Measurements from ENCODE around the gene PHF5A.

Gene PHF5A

GRCh38 chr22:41446639-41447434, 21.7 kb downstream of the PHF5A start, which contains the start of gene TOB2:
TOB2 (minus strand) TSS chr22:41446801; CDS start chr22:41437345, 9,456 bp downstream.
- DNase-seq (ENCODE audit: low spot score) = peak; percentile 93
- Histone ChIP-seq H3K9me3 (ENCODE audit: severe bottlenecking) (no peaks in the 10 kb centered on the region), H3K27me3 (ENCODE audit: insufficient read depth, poor library complexity, severe bottlenecking) (no peaks in the 10 kb centered on the region), H3K27ac (ENCODE audit: poor library complexity, severe bottlenecking) (peak within 1 kb of the TSS; percentile 90), H3K36me3 (ENCODE audit: low read depth) (peaks cover 13% of the 10 kb centered on the region), H3K4me3 (ENCODE audit: severe bottlenecking) (peak within 1 kb of the TSS; percentile 69), H3K4me1 (ENCODE audit: insufficient read depth, poor library complexity, severe bottlenecking) (no peaks in the 10 kb centered on the region)
- no peak for TF ChIP-seq CTCF (IDR thresholded peaks at IDR 0.05; ENCODE audit: poor library complexity, severe bottlenecking)
- ATAC-seq (ENCODE audit: low read depth) = peak; percentile 31

- DNase-seq (ENCODE audit: low spot score) (peak; percentile 62), ATAC-seq (ENCODE audit: low read depth) (no peak)
- no peaks in the 10 kb centered on the region for H3K9me3 ChIP-seq (ENCODE audit: severe bottlenecking)
- H3K27me3 ChIP-seq (ENCODE audit: insufficient read depth, poor library complexity, severe bottlenecking) = no peaks in the 10 kb centered on the region
- H3K27ac ChIP-seq (ENCODE audit: poor library complexity, severe bottlenecking) = peak overlapping the region; percentile 90
- TF ChIP-seq CTCF (IDR thresholded peaks at IDR 0.05; ENCODE audit: poor library complexity, severe bottlenecking) = no peak
- H3K4me1 ChIP-seq (ENCODE audit: insufficient read depth, poor library complexity, severe bottlenecking) = no peaks in the 10 kb centered on the region
- peak overlapping the region; percentile 69 for H3K4me3 ChIP-seq (ENCODE audit: severe bottlenecking)
- H3K36me3 ChIP-seq (ENCODE audit: low read depth) = peaks cover 17% of the 10 kb centered on the region
Measured at GRCh38 chr22:41446057-41446501, 22.4 kb downstream of the PHF5A start.

GRCh38 chr22:41445129-41446056, 23.1 kb downstream of the PHF5A start:
- peak overlapping the region; percentile 90 for H3K27ac ChIP-seq (ENCODE audit: poor library complexity, severe bottlenecking)
- no peaks in the 10 kb centered on the region for H3K4me1 ChIP-seq (ENCODE audit: insufficient read depth, poor library complexity, severe bottlenecking)
- no peaks in the 10 kb centered on the region for H3K9me3 ChIP-seq (ENCODE audit: severe bottlenecking)
- no peak for TF ChIP-seq CTCF (IDR thresholded peaks at IDR 0.05; ENCODE audit: poor library complexity, severe bottlenecking)
- H3K4me3 ChIP-seq (ENCODE audit: severe bottlenecking) = peak overlapping the region; percentile 69
- no peaks in the 10 kb centered on the region for H3K27me3 ChIP-seq (ENCODE audit: insufficient read depth, poor library complexity, severe bottlenecking)
- peaks cover 23% of the 10 kb centered on the region for H3K36me3 ChIP-seq (ENCODE audit: low read depth)
- ATAC-seq (ENCODE audit: low read depth) (no peak), DNase-seq (ENCODE audit: low spot score) (no peak)

- peak overlapping the region; percentile 90 for H3K27ac ChIP-seq (ENCODE audit: poor library complexity, severe bottlenecking)
- ATAC-seq (ENCODE audit: low read depth) (peak; percentile 74), DNase-seq (ENCODE audit: low spot score) (peak; percentile 93)
- no peaks in the 10 kb centered on the region for H3K4me1 ChIP-seq (ENCODE audit: insufficient read depth, poor library complexity, severe bottlenecking)
- H3K27me3 ChIP-seq (ENCODE audit: insufficient read depth, poor library complexity, severe bottlenecking) = no peaks in the 10 kb centered on the region
- no peaks in the 10 kb centered on the region for H3K9me3 ChIP-seq (ENCODE audit: severe bottlenecking)
- TF ChIP-seq CTCF (IDR thresholded peaks at IDR 0.05; ENCODE audit: poor library complexity, severe bottlenecking) = no peak
- H3K36me3 ChIP-seq (ENCODE audit: low read depth) = peaks cover 32% of the 10 kb centered on the region
- peak overlapping the region; percentile 69 for H3K4me3 ChIP-seq (ENCODE audit: severe bottlenecking)
Measured at GRCh38 chr22:41444360-41445128, 23.9 kb downstream of the PHF5A start.

All from RWPE2 (cell line).